ENCODE results near the gene FANCI. TPM values are rescaled to one million over a fixed set of nuclear protein-coding genes. Genes with fewer than 3 reads are reported as not detected.

Gene FANCI
- total RNA-seq, 1 donor from 2014 or later: 135 TPM

- intact Hi-C loops (cut with micrococcal nuclease): no loop called here
Observed at GRCh38 chr15:89303986-89304385, 60.2 kb downstream of the FANCI start.

GRCh38 chr15:89305395-89305794, 61.6 kb downstream of the FANCI start:
- intact Hi-C loops (cut with micrococcal nuclease): no loop called here

DNA sequence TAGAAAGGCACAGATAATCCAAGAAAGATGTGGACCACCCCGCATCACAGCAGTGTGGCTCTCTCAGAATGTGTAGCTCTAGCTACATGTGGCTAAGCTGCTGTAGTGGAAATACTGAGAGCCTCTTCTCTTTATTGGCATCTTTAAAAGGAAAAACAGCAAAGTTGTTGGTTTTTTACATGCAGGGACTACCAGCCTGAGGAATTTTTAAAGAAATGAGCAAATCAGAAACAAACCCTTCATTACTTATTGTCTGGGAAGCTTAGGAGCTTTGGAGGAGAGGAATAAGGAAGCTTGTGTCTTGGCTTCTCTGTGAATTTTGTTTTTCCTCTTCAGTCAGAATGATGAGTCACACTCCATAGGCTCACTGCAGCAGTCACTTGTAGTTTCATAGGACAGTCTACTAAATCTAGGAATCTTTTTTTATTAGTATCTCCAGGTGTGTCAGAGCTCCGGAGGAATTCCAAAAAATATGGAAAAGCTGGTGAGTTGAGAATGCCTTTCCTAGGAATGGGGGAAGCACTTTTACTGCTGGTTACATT, 63.3 kb downstream of the FANCI start:
- intact Hi-C loops (cut with micrococcal nuclease): loop anchor here (2.0 kb wide), 1 partner anchor 22 kb away; no protein-coding TSS in a partner anchor

GRCh38 chr15:89307791-89308190, 64.0 kb downstream of the FANCI start:
- intact Hi-C loops (cut with micrococcal nuclease): loop anchor here (2.0 kb wide), 1 partner anchor 21 kb away; no protein-coding TSS in a partner anchor

DNA sequence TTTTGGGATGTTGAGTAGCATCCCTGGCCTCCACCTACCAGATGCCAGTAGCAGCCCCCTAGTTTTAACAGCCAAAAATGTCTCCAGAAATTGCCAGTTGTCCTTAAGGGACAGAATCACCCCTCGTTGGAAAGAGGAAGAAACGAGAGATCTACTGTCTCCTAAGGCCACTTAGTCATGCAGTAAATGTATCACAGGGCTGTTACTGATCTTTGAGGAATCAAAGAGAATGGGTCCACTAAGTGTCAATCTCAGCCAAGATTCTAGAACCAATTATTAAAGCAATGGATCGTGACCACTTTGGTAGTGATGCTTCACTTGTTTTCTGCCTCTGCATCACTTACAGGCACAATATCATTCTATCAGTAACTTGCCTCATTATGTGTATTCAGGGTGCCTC, 64.5 kb downstream of the FANCI start:
- intact Hi-C loops (cut with micrococcal nuclease): no loop called here

- intact Hi-C loops (cut with micrococcal nuclease): no loop called here
Observed at GRCh38 chr15:89309993-89310392, 66.2 kb downstream of the FANCI start.

- intact Hi-C loops (cut with micrococcal nuclease): no loop called here
Observed at GRCh38 chr15:89315375-89315929, 71.7 kb downstream of the FANCI start.

GRCh38 chr15:89316504-89316903, 72.7 kb downstream of the FANCI start:
- intact Hi-C loops (cut with micrococcal nuclease): loop anchor here (2.0 kb wide), 1 partner anchor 16 kb away; no protein-coding TSS in a partner anchor

- intact Hi-C loops (cut with micrococcal nuclease): loop anchor here (2.0 kb wide), 1 partner anchor 16 kb away; no protein-coding TSS in a partner anchor
Observed at GRCh38 chr15:89317186-89317720, 73.5 kb downstream of the FANCI start.

GRCh38 chr15:89319678-89320077, 75.9 kb downstream of the FANCI start:
- intact Hi-C loops (cut with micrococcal nuclease): no loop called here

GRCh38 chr15:89320200-89320599, 76.4 kb downstream of the FANCI start:
- intact Hi-C loops (cut with micrococcal nuclease): no loop called here

DNA sequence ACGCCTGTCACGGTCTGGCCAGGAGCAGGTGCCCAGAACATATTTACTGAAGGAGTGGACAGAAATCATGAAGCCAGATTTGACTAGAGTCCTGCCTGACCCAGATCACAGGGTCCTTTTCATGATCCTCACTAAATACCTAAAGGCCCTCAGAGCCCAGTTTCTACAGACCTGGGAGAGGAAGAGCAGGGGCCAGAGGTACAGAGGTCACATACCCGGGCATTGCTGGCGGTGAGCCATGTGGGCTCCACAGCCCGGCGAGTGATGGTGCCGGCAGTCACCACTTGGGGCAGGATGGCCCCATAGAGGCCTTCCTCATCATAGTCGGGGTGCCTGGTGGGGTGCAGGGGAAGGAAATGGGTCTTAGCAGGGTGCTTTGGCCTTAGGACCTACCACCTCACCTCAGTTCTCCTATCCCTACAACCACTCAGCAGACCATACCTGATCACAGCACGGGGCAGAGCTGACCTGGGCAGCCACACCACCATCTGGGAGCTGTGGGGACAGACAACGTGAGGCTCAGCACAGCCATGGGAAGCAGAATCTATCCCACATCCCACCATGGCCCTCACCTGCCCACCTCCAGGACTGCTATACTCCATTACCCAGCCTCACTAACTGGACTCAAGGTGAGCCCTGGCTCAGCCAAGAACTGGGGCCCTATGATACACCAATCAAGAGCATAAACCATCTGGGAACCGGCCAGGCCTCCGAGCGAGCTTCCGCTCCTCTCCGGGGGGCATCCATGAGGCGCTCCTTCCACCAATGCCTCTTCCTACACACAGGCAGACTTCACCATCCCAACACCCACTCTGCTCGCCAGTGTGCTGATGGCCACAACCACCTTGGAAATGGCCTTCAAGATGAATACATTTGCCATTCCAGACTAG, 78.0 kb downstream of the FANCI start:
- intact Hi-C loops (cut with micrococcal nuclease): no loop called here

DNA sequence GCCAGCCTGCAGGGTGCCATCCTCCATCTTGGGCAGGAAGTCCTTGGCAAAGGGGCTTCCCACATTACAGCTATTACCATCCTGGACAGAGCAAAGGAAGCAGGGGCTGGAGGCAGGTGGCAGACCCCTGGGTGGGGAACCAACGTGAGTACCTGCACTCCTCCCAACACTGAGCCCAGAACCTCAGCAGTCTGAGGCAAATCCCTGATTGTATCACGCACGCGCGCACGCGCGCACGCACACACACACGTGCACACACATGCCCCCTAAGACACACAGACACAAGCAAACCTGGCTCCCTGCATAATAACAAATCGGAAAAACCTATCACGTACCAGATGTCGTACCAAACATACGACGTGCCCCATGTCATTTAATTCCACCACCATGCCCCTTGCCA, 79.0 kb downstream of the FANCI start:
- intact Hi-C loops (cut with micrococcal nuclease): no loop called here

- intact Hi-C loops (cut with micrococcal nuclease): no loop called here
Observed at GRCh38 chr15:89323825-89324224, 80.0 kb downstream of the FANCI start.

GRCh38 chr15:89325039-89325803, 81.4 kb downstream of the FANCI start:
- intact Hi-C loops (cut with micrococcal nuclease): no loop called here

DNA sequence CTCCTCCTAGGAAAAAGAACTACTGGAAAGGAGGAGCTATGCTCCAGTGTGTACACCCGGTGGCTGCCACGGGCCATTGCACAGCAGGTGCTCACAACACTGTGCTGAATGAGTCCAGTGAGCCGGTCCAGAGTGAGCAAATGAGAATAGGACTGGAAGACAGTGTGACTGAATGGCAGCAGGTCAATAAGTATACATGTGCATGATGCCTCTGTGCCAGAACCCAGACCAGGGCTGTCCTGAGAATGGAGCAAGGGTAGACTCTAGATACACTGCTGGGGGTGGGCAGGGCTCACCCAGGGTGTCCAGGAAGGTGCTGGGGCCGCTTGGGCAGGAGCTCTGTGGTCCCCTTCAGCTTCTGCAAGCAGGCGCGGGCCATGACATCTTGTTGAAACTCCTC, 82.5 kb downstream of the FANCI start:
- intact Hi-C loops (cut with micrococcal nuclease): no loop called here

DNA sequence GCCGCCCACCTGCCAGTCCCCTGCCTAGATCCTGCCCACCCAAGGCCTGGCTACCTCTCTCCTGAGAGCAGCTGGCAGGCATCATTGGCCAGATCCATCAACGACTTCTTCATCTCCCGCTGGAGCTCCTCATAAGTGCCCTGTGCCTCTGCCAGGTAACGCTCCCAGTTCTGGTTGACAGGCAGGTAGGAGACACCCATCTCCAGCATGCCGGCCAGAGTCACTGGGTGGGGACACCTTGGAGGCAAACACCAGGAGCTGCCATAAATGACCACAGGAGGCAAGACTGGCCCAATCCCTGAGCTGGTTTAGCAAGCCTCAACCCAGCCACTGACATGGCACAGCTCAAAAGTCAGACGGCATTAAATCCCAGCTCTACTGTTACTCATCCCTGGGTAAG, 83.3 kb downstream of the FANCI start:
- intact Hi-C loops (cut with micrococcal nuclease): no loop called here

DNA sequence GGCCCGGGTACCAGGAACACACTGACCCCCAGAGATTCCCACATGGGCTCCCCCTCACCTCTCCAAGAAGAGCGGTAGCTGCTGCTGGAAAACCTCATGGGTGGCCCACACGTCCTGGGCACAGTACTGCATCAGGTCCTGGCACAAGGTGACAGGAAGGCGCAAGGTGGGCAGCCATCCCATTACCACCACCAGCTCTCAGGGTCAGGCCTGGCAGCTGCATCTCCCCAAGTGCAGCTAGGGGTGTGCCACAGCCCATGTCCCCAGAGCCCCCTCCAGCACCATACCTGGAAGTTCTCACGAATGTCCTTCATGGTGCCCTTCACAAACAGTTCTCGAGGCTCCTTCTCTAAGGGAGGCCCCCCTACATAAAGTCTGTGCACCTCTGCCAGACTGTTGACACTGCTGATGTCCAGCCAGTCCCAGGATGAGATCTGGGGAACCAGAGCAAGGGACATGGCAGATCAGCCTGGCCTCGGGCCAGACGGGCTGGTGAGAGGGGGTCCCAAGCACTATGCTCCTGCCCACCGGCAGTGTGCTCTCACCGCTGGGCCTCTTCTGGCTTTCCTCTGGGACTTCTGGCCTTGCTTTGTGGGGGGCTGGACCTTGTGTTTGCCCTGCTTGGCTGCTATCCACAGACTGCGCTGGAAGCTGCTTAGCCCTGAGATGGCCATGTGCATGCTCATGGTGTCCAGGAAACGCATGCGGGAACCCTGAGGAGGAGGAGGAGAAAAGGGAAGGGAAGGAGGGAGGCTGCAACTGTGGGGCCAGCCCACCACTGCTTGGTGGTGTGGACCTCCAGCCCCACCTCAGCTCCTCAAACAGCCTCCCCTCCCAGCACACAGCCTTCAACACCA, 84.8 kb downstream of the FANCI start:
- intact Hi-C loops (cut with micrococcal nuclease): loop anchor here (2.0 kb wide), 1 partner anchor 22 kb away; no protein-coding TSS in a partner anchor

DNA sequence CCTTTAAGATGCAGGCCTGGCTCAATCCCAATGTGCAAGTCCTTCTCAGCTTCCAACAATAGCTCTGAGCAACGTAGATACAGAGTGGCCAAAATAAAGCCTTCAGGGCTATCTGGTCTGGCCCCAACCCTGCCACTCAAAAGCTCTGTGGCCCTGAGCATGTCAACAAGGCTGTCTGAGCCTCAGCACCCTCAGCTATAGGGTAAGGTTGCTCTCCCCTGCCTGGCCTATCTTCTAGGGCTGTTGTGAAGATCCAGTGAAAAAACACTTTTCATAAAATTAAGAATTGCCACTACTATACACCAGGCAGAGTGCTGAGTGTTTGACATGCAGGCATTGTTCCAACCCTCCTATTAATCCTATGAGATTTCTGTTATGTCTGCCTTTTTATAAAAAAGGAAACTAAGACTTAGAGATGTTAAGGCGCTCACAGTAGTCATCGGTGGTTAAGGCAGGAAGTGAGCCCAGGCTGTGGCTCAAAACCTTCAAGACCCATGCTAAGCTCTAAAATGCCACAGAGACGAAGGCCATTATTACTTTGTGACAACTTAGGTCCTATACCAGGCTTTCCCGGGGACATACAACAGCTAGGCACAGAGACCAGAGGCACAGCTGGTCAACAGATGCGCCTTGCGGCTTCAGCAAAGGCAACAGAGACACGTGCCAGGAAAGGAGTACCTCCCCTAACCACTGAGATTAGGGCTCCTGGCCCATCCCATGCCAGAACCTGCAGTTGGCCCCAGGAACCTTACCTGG, 85.7 kb downstream of the FANCI start:
- intact Hi-C loops (cut with micrococcal nuclease): loop anchor here (2.0 to 10.0 kb wide), 6 partner anchors 23 to 905 kb away; partner anchors contain the start of genes AEN, CIB1, DET1 and GDPGP1
